ENCODE measurements around the gene ZKSCAN3. TPM values are rescaled to one million over a fixed set of nuclear protein-coding genes. Genes with fewer than 3 reads are reported as not detected.

The ZKSCAN3 gene
- total and polyA plus RNA-seq, 10 of the 15 experiments (the other 5 are each of a cell fraction or from before 2014, with no cell fraction given): 0.86 to 4.3 (median 3.1) TPM

- WGBS (ENCODE audit: insufficient coverage, insufficient replicate concordance, low lambda C conversion rate, missing lambda C conversion rate): 50% methylated on average over 2 of the region's 2 CpGs
Observed at GRCh38 chr6:28402197-28402596, 52.5 kb downstream of the ZKSCAN3 start.

More at GRCh38 chr6:28402197-28402596, 52.5 kb downstream of the ZKSCAN3 start:
- TF ChIP-seq, protein P1, sequence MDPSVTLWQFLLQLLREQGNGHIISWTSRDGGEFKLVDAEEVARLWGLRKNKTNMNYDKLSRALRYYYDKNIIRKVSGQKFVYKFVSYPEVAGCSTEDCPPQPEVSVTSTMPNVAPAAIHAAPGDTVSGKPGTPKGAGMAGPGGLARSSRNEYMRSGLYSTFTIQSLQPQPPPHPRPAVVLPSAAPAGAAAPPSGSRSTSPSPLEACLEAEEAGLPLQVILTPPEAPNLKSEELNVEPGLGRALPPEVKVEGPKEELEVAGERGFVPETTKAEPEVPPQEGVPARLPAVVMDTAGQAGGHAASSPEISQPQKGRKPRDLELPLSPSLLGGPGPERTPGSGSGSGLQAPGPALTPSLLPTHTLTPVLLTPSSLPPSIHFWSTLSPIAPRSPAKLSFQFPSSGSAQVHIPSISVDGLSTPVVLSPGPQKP (IDR thresholded peaks at IDR 0.05; ENCODE audit: low read depth, low read length): no peak
- TF ChIP-seq PKNOX1 (IDR thresholded peaks at IDR 0.05): 0 out of 2 replicates have a peak, but pooled peaks have one; percentile 25
- no peak for TF ChIP-seq TCF3 (IDR thresholded peaks at IDR 0.05; ENCODE audit: borderline replicate concordance, insufficient read depth, low read depth, low read length)
- TF ChIP-seq YY1 (IDR thresholded peaks at IDR 0.05; ENCODE audit: low read depth, low read length): no peak
- TF ChIP-seq BCLAF1 (IDR thresholded peaks at IDR 0.05): no peak
- TF ChIP-seq FOXK2 (IDR thresholded peaks at IDR 0.05): no peak
- TF ChIP-seq TARDBP (IDR thresholded peaks at IDR 0.05; ENCODE audit: borderline replicate concordance): no peak
- no peak for TF ChIP-seq ESRRA (IDR thresholded peaks at IDR 0.05; ENCODE audit: low read length)
- no peak for TF ChIP-seq CREB1 (IDR thresholded peaks at IDR 0.05; ENCODE audit: low read depth)
- TF ChIP-seq ZSCAN29 (IDR thresholded peaks at IDR 0.05): no peak
- 0 out of 2 replicates have a peak, but pooled peaks have one; percentile 17 for TF ChIP-seq JUNB (IDR thresholded peaks at IDR 0.05)
- TF ChIP-seq, protein P2, sequence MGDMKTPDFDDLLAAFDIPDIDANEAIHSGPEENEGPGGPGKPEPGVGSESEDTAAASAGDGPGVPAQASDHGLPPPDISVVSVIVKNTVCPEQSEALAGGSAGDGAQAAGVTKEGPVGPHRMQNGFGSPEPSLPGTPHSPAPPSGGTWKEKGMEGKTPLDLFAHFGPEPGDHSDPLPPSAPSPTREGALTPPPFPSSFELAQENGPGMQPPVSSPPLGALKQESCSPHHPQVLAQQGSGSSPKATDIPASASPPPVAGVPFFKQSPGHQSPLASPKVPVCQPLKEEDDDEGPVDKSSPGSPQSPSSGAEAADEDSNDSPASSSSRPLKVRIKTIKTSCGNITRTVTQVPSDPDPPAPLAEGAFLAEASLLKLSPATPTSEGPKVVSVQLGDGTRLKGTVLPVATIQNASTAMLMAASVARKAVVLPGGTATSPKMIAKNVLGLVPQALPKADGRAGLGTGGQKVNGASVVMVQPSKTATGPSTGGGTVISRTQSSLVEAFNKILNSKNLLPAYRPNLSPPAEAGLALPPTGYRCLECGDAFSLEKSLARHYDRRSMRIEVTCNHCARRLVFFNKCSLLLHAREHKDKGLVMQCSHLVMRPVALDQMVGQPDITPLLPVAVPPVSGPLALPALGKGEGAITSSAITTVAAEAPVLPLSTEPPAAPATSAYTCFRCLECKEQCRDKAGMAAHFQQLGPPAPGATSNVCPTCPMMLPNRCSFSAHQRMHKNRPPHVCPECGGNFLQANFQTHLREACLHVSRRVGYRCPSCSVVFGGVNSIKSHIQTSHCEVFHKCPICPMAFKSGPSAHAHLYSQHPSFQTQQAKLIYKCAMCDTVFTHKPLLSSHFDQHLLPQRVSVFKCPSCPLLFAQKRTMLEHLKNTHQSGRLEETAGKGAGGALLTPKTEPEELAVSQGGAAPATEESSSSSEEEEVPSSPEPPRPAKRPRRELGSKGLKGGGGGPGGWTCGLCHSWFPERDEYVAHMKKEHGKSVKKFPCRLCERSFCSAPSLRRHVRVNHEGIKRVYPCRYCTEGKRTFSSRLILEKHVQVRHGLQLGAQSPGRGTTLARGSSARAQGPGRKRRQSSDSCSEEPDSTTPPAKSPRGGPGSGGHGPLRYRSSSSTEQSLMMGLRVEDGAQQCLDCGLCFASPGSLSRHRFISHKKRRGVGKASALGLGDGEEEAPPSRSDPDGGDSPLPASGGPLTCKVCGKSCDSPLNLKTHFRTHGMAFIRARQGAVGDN (IDR thresholded peaks at IDR 0.05): no peak
- TF ChIP-seq KAT2A (conservative IDR thresholded peaks at IDR 0.05; ENCODE audit: control insufficient read depth, low read depth, low read length): no peak
- TF ChIP-seq SMAD1 (IDR thresholded peaks at IDR 0.05; ENCODE audit: low read depth, partially characterized antibody): no peak
- ATAC-seq (no peak), DNase-seq (ENCODE audit: low read depth, low spot score) (no peak), FAIRE-seq (no peak)
- SMC1A ChIA-PET (ENCODE audit: uncharacterized antibody, unreplicated experiment): interaction anchor here (0.6 to 1.7 kb wide), 5 partner anchors 13 to 69 kb away, joined by 3 to 5 read pairs (median 3); no protein-coding TSS in a partner anchor
- POLR2A ChIA-PET: no interaction called here
- Histone ChIP-seq H3K4me3 (no peak overlapping the region), H3K79me2 (ENCODE audit: control insufficient read depth, insufficient read depth, low read length) (peaks cover 27% of the 10 kb centered on the region), H4K20me1 (ENCODE audit: control insufficient read depth, insufficient read depth) (no peaks in the 10 kb centered on the region), H3K4me1 (ENCODE audit: control insufficient read depth, insufficient read depth, low read length) (peaks cover 4% of the 10 kb centered on the region), H3K27me3 (replicated peaks in 1 of 2; ENCODE audit: control insufficient read depth in 2 of 2, insufficient read depth in 2 of 2, low read length in 1 of 2) (no peaks in the 10 kb centered on the region), H3K9ac (ENCODE audit: control insufficient read depth, insufficient read depth, low read length) (no peak overlapping the region), H2AFZ (ENCODE audit: control insufficient read depth, low read depth, low read length) (no peak overlapping the region), H3K4me2 (ENCODE audit: control insufficient read depth, insufficient read depth) (no peak overlapping the region), H3K27ac (ENCODE audit: control insufficient read depth, insufficient read depth) (no peak overlapping the region), H3K9me3 (replicated peaks; ENCODE audit: control insufficient read depth, insufficient read depth, low read length) (no peaks in the 10 kb centered on the region), H3K36me3 (ENCODE audit: control insufficient read depth in 2 of 2, insufficient read depth in 2 of 2, low read length in 1 of 2) (peaks cover 0 to 3% of the 10 kb centered on the region in 2 experiments; a peak in 1 of 4 replicates)
- intact Hi-C loops (cut with micrococcal nuclease; ENCODE audit: unreplicated experiment) (no loop called here), in situ Hi-C loops (cut with MboI) (no loop called here)
- no TSS peak for BruUV-seq (replicated peaks)
- CTCF ChIA-PET: interaction anchor here (0.7 to 2.4 kb wide), 4 partner anchors 8 to 46 kb away, joined by 3 to 11 read pairs (median 4); no protein-coding TSS in a partner anchor
- RAD21 ChIA-PET (ENCODE audit: unreplicated experiment): no interaction called here

All from GM12878 (cell line).